PFSK-1 (cell line): Measurements from ENCODE around the gene CCN2.

Source experiments
- FOXP2 ChIP-seq: optimal IDR thresholded peaks from 2 replicates; pipeline ENCODE3; 2011; ENCODE audit warnings: borderline replicate concordance, control low read depth, inconsistent platforms; ENCODE audit not compliant: insufficient read depth; ENCODE audit errors: extremely low read length, extremely low read depth
- POLR2AphosphoS5 ChIP-seq: IDR thresholded peaks from 2 replicates; pipeline ENCODE4 v1.6.1; 2012; ENCODE audit warnings: low read depth, mild to moderate bottlenecking, control low read depth, low read length, moderate library complexity
- REST ChIP-seq, 2 experiments: IDR thresholded peaks; 2 replicates each; pipeline versions ENCODE4 v1.6.1 to v1.8.0; 2011 to 2012; ENCODE audit warnings: low read depth in 2 of 2, low read length in 2 of 2, control low read depth in 1 of 2, inconsistent platforms in 1 of 2, mild to moderate bottlenecking in 1 of 2, moderate library complexity in 1 of 2; ENCODE audit not compliant: insufficient read depth in 1 of 2
- SIN3A ChIP-seq: IDR thresholded peaks from 2 replicates; pipeline ENCODE4 v1.6.1; 2012; ENCODE audit warnings: mild to moderate bottlenecking, low read length, moderate library complexity, borderline replicate concordance; ENCODE audit not compliant: insufficient read depth
- TAF1 ChIP-seq: IDR thresholded peaks from 2 replicates; pipeline ENCODE4 v1.6.1; 2012; ENCODE audit warnings: low read length, control low read depth, borderline replicate concordance; ENCODE audit not compliant: insufficient read depth

The CCN2 gene

GRCh38 chr6:131958542-131959470, 7.6 kb upstream of the CCN2 start:
- TF ChIP-seq REST (IDR thresholded peaks at IDR 0.05; ENCODE audit: insufficient read depth in 1 of 2, low read depth in 2 of 2, low read length in 2 of 2) (no peak), SIN3A (no peak), POLR2AphosphoS5 (no peak), FOXP2 (no peak), TAF1 (no peak)

GRCh38 chr6:131958095-131958494, 6.9 kb upstream of the CCN2 start:
- TF ChIP-seq REST (IDR thresholded peaks at IDR 0.05; ENCODE audit: insufficient read depth in 1 of 2, low read depth in 2 of 2, low read length in 2 of 2) (no peak), FOXP2 (no peak), POLR2AphosphoS5 (no peak), TAF1 (no peak), SIN3A (no peak)

- TF ChIP-seq POLR2AphosphoS5 (no peak), REST (IDR thresholded peaks at IDR 0.05; ENCODE audit: insufficient read depth in 1 of 2, low read depth in 2 of 2, low read length in 2 of 2) (no peak), SIN3A (no peak), FOXP2 (no peak), TAF1 (no peak)
These were observed 4.7 kb upstream of the CCN2 start for GRCh38 chr6:131955876-131956275.

- TF ChIP-seq REST (IDR thresholded peaks at IDR 0.05; ENCODE audit: insufficient read depth in 1 of 2, low read depth in 2 of 2, low read length in 2 of 2): 0 out of 4 replicates have a peak, but pooled peaks of 1 of the 2 experiments have one; percentile 5
- no peak for TF ChIP-seq SIN3A
These were observed 4.0 kb upstream of the CCN2 start for GRCh38 chr6:131955192-131955591.

- TF ChIP-seq FOXP2 (peak; percentile 24), SIN3A (peak; percentile 73; the same call in 1 of the 2 replicates), POLR2AphosphoS5 (no peak), TAF1 (no peak), REST (IDR thresholded peaks at IDR 0.05; ENCODE audit: insufficient read depth in 1 of 2, low read depth in 2 of 2, low read length in 2 of 2) (0 out of 4 replicates have a peak, but pooled peaks of 1 of the 2 experiments have one; percentile 16)
These were observed 3.6 kb upstream of the CCN2 start for GRCh38 chr6:131954775-131955107.
